ENCODE results near the gene KRTAP5-10. TPM values are rescaled to one million over a fixed set of nuclear protein-coding genes. Genes with fewer than 3 reads are reported as not detected.
A peak's percentile ranks its signal among the peaks of the same experiment; 100 is the strongest.
"Not testable (repeated sequence)": the region's sequence is repeated elsewhere in the genome, so short reads cannot be mapped to it uniquely, and the experiment has no call there.

KRTAP5-10 gene
- total RNA-seq, 2 experiments from 2014 or later, result not detected

DNA sequence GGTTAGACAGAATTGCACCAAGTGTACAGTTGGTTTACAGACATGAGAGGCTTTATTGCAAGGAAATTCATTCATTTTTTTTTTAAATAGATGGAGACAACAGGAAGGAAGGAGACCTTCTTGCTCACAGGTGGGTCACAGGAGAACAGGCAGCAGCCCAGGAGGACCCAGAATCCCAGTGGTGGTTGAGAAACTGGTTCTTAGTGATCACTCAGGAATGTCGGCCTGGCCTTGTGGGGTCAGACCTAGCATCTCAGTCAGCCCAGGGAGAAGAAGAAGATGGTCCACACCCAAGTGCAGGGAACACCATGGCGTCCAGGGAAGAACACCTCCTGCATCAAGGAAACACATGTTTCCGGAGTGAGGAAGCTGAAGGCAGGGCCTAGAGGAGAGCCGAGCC is 16.5 kb downstream of the KRTAP5-10 start:
- no peaks in the 10 kb centered on the region for H3K4me1 Mint-ChIP-seq (ENCODE audit: low read depth)
- peaks cover 34% of the 10 kb centered on the region for H3K27me3 Mint-ChIP-seq
- H3K4me1 ChIP-seq (ENCODE audit: insufficient read depth, low read length), result no peaks in the 10 kb centered on the region
- no peak overlapping the region for H3K27ac ChIP-seq (ENCODE audit: low read depth in 1 of 2, low read length in 2 of 2)
- no peaks in the 10 kb centered on the region for H3K9me3 ChIP-seq (ENCODE audit: control insufficient read depth in 1 of 2, insufficient read depth in 1 of 2, low read length in 2 of 2)
- no peak overlapping the region for H3K27ac Mint-ChIP-seq
- ChIA-PET POLR2A (no interaction called here), CTCF (no interaction called here)
- peaks cover 0 to 4% of the 10 kb centered on the region in 2 experiments for H3K27me3 ChIP-seq (ENCODE audit: control insufficient read depth in 1 of 2, insufficient read depth in 2 of 2, low read length in 2 of 2)
- no peaks in the 10 kb centered on the region for H3K36me3 ChIP-seq (ENCODE audit: insufficient read depth, low read length)
- H3K9me3 Mint-ChIP-seq, result no peaks in the 10 kb centered on the region
- TF ChIP-seq, protein P1, sequence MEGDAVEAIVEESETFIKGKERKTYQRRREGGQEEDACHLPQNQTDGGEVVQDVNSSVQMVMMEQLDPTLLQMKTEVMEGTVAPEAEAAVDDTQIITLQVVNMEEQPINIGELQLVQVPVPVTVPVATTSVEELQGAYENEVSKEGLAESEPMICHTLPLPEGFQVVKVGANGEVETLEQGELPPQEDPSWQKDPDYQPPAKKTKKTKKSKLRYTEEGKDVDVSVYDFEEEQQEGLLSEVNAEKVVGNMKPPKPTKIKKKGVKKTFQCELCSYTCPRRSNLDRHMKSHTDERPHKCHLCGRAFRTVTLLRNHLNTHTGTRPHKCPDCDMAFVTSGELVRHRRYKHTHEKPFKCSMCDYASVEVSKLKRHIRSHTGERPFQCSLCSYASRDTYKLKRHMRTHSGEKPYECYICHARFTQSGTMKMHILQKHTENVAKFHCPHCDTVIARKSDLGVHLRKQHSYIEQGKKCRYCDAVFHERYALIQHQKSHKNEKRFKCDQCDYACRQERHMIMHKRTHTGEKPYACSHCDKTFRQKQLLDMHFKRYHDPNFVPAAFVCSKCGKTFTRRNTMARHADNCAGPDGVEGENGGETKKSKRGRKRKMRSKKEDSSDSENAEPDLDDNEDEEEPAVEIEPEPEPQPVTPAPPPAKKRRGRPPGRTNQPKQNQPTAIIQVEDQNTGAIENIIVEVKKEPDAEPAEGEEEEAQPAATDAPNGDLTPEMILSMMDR (IDR thresholded peaks at IDR 0.05), result no peak
- intact Hi-C loops (cut with DNase I, micrococcal nuclease), result no loop called here
- H3K36me3 Mint-ChIP-seq (ENCODE audit: low read depth), result no peaks in the 10 kb centered on the region
- H3K4me3 Mint-ChIP-seq, result no peak overlapping the region
- no peak overlapping the region for H3K4me3 ChIP-seq (ENCODE audit: low read length)
- DNase-seq (no peak), ATAC-seq (ENCODE audit: poor library complexity) (no peak)

DNA sequence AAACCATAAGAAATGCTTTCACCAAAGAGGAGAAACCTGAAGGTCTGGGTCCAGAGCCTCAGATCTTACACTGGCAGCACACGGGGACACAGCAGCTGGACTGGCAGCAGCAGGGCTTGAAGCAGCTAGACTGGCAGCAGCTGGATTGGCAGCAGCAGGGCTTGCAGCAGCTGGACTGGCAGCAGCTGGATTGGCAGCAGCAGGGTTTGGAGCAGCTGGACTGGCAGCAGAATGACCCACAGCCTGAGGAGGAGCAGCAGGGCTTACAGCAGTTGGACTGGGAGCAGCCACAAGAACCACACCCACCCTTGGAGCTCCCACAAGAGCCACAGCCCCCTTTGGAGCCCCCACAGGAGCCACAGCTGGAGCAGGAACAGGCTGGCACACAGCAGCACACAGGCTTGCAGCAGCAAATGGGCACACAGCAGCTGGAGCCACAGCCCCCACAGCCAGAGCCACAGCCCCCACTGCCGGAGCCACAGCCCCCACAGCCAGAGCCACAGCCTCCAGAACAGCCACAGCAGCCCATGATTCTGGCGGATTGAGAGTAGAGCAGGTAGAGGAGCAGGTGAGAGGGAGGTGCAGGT is 17.0 kb downstream of the KRTAP5-10 start, which contains the start of gene KRTAP5-11:
Gene KRTAP5-11, minus strand, starts transcription at position 567 of the 587 bp plus-strand sequence. Its CDS starts 38 bp downstream, at position 529.
- peaks cover 0 to 4% of the 10 kb centered on the region in 2 experiments for H3K27me3 ChIP-seq (ENCODE audit: control insufficient read depth in 1 of 2, insufficient read depth in 2 of 2, low read length in 2 of 2)
- no peak within 1 kb of the TSS for H3K27ac ChIP-seq (ENCODE audit: low read depth in 1 of 2, low read length in 2 of 2)
- TF ChIP-seq, protein P1 (IDR thresholded peaks at IDR 0.05), result no peak
- no peaks in the 10 kb centered on the region for H3K4me1 ChIP-seq (ENCODE audit: insufficient read depth, low read length)
- intact Hi-C loops (cut with DNase I, micrococcal nuclease), result no loop called here
- Mint-ChIP-seq H3K36me3 (ENCODE audit: low read depth) (no peaks in the 10 kb centered on the region), H3K4me3 (no peak within 1 kb of the TSS), H3K27ac (no peak within 1 kb of the TSS), H3K27me3 (peaks cover 34% of the 10 kb centered on the region), H3K4me1 (ENCODE audit: low read depth) (no peaks in the 10 kb centered on the region), H3K9me3 (no peaks in the 10 kb centered on the region)
- no peaks in the 10 kb centered on the region for H3K36me3 ChIP-seq (ENCODE audit: insufficient read depth, low read length)
- DNase-seq (no peak), ATAC-seq (ENCODE audit: poor library complexity) (no peak)
- H3K4me3 ChIP-seq (ENCODE audit: low read length), result no peak within 1 kb of the TSS
- POLR2A ChIA-PET, result no interaction called here
- H3K9me3 ChIP-seq (ENCODE audit: control insufficient read depth in 1 of 2, insufficient read depth in 1 of 2, low read length in 2 of 2), result no peaks in the 10 kb centered on the region
- CTCF ChIA-PET, result no interaction called here

DNA sequence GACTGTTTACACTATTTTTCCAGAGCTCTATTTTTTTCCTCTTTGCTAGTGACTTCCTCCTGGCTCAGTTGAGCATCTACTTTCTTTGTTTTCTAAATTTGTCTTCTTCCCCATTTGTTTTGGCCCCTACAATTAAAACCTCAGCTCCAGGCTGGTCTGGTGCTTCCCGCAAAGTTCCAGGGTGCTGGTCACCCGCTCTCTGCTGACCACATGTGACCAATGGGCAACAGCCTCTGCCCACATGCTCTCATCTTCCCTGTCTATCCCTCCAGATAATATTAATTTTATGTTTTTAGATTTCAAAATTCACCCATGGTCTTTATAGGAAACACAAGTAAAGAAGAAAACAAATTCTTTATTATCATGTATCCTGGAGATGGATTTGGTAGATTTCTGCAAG is 17.6 kb downstream of the KRTAP5-10 start:
- H3K27ac ChIP-seq (ENCODE audit: low read depth in 1 of 2, low read length in 2 of 2); H3K4me3 ChIP-seq (ENCODE audit: low read length); H3K36me3 Mint-ChIP-seq (ENCODE audit: low read depth); H3K4me1 ChIP-seq (ENCODE audit: insufficient read depth, low read length); H3K9me3 Mint-ChIP-seq; intact Hi-C loops (cut with DNase I, micrococcal nuclease); H3K4me3 Mint-ChIP-seq; CTCF ChIA-PET; H3K36me3 ChIP-seq (ENCODE audit: insufficient read depth, low read length); H3K4me1 Mint-ChIP-seq (ENCODE audit: low read depth); DNase-seq; ATAC-seq (ENCODE audit: poor library complexity); H3K9me3 ChIP-seq (ENCODE audit: control insufficient read depth in 1 of 2, insufficient read depth in 1 of 2, low read length in 2 of 2); POLR2A ChIA-PET; H3K27ac Mint-ChIP-seq; H3K27me3 ChIP-seq (ENCODE audit: control insufficient read depth in 1 of 2, insufficient read depth in 2 of 2, low read length in 2 of 2): not testable (repeated sequence)
- peaks cover 34% of the 10 kb centered on the region for H3K27me3 Mint-ChIP-seq

DNA sequence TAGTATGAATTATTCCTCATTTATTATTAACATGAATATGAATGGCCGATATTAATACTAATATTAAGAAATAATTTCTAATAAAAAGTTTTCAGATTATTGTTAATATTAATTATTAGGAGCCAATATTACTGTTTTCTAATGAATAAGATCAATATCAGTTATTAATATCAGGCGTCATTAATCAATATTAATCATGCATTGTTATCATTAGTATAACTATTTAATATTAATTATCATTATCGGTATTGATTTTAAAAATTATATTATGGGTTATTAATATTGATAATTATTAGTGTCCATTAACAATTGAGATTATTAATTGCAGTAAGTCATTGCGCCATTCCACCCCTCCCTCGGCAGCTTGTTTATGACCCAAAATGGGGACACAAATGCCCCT is 20.3 kb downstream of the KRTAP5-10 start:
- peaks cover 29% of the 10 kb centered on the region for H3K27me3 Mint-ChIP-seq
- ATAC-seq (ENCODE audit: poor library complexity); H3K36me3 Mint-ChIP-seq (ENCODE audit: low read depth); H3K9me3 Mint-ChIP-seq; DNase-seq; H3K4me3 Mint-ChIP-seq; CTCF ChIA-PET; H3K27me3 ChIP-seq (ENCODE audit: control insufficient read depth in 1 of 2, insufficient read depth in 2 of 2, low read length in 2 of 2); POLR2A ChIA-PET; H3K4me1 Mint-ChIP-seq (ENCODE audit: low read depth); intact Hi-C loops (cut with DNase I, micrococcal nuclease); H3K4me1 ChIP-seq (ENCODE audit: insufficient read depth, low read length); H3K27ac ChIP-seq (ENCODE audit: low read depth in 1 of 2, low read length in 2 of 2); H3K27ac Mint-ChIP-seq; H3K36me3 ChIP-seq (ENCODE audit: insufficient read depth, low read length); H3K4me3 ChIP-seq (ENCODE audit: low read length); H3K9me3 ChIP-seq (ENCODE audit: control insufficient read depth in 1 of 2, insufficient read depth in 1 of 2, low read length in 2 of 2): not testable (repeated sequence)

DNA sequence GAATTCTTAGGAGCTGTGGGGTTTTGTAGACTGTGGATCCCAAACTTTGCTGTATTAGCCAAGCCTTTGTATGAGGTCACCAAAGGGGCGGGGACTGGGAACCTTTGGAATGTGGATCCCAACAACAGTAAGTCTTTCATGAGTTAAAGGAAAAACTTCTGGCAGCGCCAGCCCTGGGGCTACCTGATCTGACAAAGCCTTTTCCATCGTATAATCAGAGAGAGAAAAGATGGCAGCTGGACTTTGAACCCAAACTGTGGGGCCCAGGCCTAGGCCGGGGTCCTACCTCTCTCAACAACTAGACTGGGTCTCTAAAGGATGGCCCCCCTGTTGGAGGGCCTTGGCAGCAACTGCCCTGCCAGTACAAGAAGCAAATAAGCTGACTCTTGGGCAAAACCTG is 23.0 kb downstream of the KRTAP5-10 start:
- H3K36me3 Mint-ChIP-seq (ENCODE audit: low read depth); ATAC-seq (ENCODE audit: poor library complexity); H3K36me3 ChIP-seq (ENCODE audit: insufficient read depth, low read length); H3K4me3 ChIP-seq (ENCODE audit: low read length); DNase-seq; H3K27ac ChIP-seq (ENCODE audit: low read depth in 1 of 2, low read length in 2 of 2); H3K9me3 Mint-ChIP-seq; H3K4me1 ChIP-seq (ENCODE audit: insufficient read depth, low read length); CTCF ChIA-PET; H3K9me3 ChIP-seq (ENCODE audit: control insufficient read depth in 1 of 2, insufficient read depth in 1 of 2, low read length in 2 of 2); H3K4me3 Mint-ChIP-seq; POLR2A ChIA-PET; H3K27ac Mint-ChIP-seq; H3K27me3 ChIP-seq (ENCODE audit: control insufficient read depth in 1 of 2, insufficient read depth in 2 of 2, low read length in 2 of 2); intact Hi-C loops (cut with DNase I, micrococcal nuclease); H3K4me1 Mint-ChIP-seq (ENCODE audit: low read depth): not testable (repeated sequence)
- peaks cover 12% of the 10 kb centered on the region for H3K27me3 Mint-ChIP-seq

DNA sequence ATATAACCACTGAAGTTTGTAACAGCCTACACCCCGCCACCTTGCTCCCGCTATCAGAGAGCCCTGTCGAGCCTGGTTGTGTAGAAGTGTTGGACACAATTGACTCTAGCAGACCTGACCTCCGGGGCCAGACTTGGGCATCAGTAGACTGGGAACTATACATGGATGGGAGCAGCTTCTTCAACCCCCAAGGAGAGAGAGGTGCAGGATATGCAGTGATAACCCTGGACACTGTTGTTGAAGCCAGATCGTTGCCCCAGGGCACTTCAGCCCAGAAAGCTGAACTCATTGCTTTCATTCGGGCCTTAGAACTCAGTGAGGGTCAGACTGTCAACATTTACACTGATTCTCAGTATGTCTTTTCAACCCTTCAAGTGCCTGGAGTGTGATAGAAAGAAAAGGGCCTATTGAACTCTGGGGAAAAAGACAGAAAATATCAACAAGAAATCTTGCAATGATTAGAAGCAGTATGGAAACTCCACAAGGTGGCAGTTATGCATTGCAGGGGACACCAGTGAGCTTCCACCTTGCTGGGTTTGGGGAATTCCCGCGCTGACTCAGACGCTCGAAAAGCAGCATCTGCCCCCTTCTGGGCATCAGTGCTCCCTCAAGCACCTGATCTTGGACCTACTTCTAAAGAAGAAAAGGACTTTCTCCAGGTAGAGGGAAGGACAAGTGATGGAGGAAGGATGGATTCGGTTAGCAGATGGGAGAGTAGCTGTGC is 23.6 kb downstream of the KRTAP5-10 start:
- H3K4me3 ChIP-seq (ENCODE audit: low read length); H3K27ac Mint-ChIP-seq; H3K36me3 ChIP-seq (ENCODE audit: insufficient read depth, low read length); H3K4me1 Mint-ChIP-seq (ENCODE audit: low read depth); H3K9me3 Mint-ChIP-seq; H3K27ac ChIP-seq (ENCODE audit: low read depth in 1 of 2, low read length in 2 of 2); POLR2A ChIA-PET; intact Hi-C loops (cut with DNase I, micrococcal nuclease); H3K9me3 ChIP-seq (ENCODE audit: control insufficient read depth in 1 of 2, insufficient read depth in 1 of 2, low read length in 2 of 2); CTCF ChIA-PET; ATAC-seq (ENCODE audit: poor library complexity); H3K4me3 Mint-ChIP-seq; H3K36me3 Mint-ChIP-seq (ENCODE audit: low read depth); H3K4me1 ChIP-seq (ENCODE audit: insufficient read depth, low read length); H3K27me3 ChIP-seq (ENCODE audit: control insufficient read depth in 1 of 2, insufficient read depth in 2 of 2, low read length in 2 of 2): not testable (repeated sequence)
- H3K27me3 Mint-ChIP-seq, result peaks cover 10% of the 10 kb centered on the region
- DNase-seq, result peak in 6 of 14 experiments; percentile 9 to 47 (median 21)
